Left ventricle myocardium superior (tissue), 1 donor: ENCODE data around the gene ACOXL. TPM values are rescaled to one million over a fixed set of nuclear protein-coding genes. Genes with fewer than 3 reads are reported as not detected.

Experiments used
- ATAC-seq: fragments of 200-7000 bp; cut with Tn5 transposase; one replicate; pipeline ENCODE4 v1.9.1; 2020; ENCODE audit warnings: mild to moderate bottlenecking, moderate library complexity
- DNase-seq: peaks from one replicate; pipeline ENCODE4 v3.0.0-alpha.2; 2020
- intact Hi-C: fragments of 100-400 bp; cut with micrococcal nuclease; formaldehyde crosslinking; loops from one replicate; pipeline ENCODE4 v1.11.0; 2022
- total RNA-seq: library from RNA; stranded (reverse); fragmentation: NEBNext Ultra II Directional; extraction: Animal tissue kit (Norgen Biotek cat#: 25700); gene quantifications from one replicate; pipeline ENCODE4 v1.2.1, GENCODE V29; 2021
- donor health status: DM: no; HTN: yes; CAD: no; lungs with severe emphysema.

ACOXL gene
- total RNA-seq, 1 donor from 2014 or later = 0.10 TPM

DNA sequence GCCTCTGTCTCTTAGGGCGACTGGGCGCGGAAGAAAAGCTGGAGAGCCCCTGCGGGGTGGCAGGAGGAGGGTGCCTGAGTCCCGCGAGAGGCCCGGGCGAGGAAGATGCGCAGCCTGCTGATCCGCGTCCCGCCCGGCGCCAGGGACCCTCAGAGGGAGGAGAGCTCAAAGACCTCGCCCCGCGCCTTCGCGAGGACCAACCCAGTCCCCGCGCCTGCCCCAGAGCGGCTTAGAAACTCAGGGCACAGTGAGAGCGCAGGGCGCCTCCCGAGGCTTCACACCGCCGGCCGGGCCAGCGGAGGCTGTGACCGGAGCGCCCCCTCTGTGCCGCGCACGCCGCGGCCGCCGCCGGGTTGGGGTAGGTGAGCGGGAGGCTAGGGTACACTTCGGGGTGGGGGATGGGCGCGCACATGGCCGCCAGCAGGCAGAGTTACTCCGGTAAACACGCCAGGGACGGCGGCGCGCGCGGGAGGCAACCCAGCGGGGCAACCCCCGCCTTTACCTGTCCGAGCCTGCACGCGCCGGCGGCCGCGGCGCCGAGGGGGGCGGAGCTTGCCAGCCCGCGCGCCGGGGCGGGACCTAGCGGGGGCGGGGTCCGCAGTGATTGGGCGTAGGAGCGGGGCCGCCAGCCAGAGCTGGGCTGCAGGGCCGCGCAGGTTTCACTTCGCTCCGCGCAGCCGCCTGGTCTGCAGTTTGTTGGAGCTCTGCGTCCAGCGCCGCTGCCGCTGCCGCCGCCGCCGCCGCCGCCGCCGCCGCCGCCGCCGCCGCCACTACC is 388.1 kb downstream of the ACOXL start, which contains the start of gene BCL2L11:
BCL2L11 (plus strand) TSS at position 662 of the 775 bp plus-strand sequence. CDS start 2,832 bp downstream, outside the sequence.
- ATAC-seq (peak; percentile 79), DNase-seq (peak; percentile 97)
- intact Hi-C loops = no loop called here

DNA sequence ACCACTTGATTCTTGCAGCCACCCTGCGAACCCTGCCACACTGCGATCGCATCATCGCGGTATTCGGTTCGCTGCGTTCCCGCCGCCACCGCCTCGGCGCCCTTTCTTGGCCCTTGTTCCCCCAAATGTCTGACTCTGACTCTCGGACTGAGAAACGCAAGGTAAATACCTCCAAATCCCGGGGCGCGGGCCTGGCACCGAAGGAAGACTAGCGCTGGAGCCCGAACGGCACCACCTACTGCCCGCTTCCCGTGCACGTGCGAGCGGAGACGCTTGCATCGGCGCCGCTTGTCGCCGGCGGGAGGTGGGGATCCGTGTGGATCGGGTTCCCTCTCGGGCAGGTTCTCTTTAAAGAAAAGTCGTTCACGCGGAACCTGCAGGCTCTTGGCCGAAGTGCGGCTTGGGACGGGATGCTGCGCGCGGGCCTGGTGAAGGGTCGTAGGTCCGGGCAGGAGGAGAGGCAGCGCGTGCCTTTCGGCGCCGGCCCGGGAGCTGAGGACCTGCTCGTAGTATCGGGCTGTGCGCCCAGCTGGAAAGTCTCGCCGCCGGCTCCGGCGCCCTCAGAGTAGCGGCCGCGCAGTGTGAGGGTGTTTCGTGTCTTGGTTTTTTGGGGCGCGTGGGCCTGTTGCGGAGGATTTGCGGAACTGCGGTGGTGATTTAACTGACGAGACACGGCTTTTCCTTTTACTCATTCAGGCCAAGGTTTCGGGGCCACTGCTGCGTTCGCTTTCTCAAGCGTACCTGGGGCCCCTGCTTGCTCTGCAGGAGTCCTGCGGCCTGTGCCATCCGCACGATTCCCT is 388.9 kb downstream of the ACOXL start:
- intact Hi-C loops = no loop called here

DNA sequence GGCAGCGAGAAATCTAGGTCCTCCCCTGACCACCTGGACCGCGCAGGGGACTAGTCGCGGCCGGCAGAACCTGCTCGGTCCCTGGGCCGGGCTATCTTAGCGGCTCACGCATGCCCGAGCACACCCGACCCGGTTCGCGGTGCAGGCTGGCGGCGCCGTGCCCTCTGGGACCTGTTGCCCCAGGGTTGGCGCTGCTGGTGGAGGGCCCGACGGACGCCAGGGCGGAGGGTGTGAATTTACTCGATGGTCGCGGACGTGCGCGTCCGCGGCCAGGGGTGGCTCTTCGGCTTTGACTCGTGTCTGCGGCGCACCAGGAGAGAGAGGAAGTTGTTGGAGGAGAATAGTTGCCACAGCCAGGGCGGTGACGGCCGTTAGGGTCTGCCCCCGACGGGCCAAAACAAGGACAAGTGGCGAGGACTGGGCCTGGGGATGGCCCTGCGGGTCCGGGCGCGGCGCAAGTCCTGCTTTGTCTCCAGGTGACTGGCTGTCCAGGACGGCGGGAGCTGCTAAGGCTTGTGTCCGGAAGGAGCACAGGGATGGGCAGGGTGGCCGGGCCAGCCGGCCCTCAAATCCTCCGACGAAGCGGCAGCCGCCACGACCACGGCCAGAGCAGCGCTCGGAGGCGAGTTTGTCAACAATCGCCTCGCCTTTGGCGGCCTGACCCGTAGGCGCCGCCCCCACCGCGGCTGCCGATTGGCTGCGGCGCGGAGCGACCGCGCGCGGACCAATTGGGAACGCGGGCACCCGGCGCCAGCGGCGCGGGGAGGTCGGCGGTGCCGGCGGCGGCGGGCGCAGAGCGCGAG is 389.7 kb downstream of the ACOXL start:
- peak; percentile 81 for ATAC-seq
- DNase-seq = peak; percentile 96
- intact Hi-C loops = no loop called here

More for the DNA sequence above, 388.9 kb downstream of the ACOXL start:
- peak; percentile 71 for DNase-seq
- ATAC-seq = peak; percentile 24

DNA sequence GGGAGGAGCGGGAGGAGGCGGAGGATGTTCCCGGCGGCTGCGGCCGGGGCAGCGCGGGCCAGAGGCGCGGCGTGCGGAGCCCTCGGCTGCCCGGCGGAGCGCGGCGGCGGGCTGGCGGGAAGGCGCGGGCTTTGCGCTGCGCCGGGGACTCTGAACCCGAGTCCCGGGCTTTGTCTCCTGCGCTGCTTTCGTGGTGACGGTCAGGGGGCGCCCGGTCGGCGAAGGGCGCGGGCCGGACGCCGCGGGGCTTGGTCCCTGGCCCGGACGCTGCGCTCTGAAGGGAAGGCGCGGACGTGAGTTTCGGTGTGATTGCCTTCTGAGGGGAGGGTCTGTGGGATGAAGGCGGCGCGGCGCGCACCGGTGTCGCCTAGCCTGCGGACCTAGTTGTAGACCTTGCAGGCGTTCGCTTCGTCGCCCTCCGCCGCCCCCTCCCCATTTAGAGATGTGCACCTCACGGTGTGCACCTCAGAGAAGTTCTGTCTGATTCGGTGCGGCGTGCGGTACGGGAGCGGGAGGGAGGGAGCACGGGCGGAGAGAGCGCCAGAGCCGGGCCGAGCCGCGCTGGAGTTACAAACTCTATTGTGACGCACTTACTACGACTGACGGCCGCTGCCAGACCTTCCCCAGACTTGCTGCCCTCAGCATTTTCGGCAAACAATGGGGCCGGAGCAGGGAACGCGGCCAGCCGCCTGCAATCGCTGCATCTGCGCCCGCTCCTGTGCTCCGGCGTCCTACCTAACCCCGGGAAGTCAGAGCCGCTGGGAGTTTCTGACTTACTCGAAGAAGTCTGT is 390.5 kb downstream of the ACOXL start:
- peak; percentile 90 for DNase-seq
- peak; percentile 51 for ATAC-seq
- intact Hi-C loops = no loop called here

DNA sequence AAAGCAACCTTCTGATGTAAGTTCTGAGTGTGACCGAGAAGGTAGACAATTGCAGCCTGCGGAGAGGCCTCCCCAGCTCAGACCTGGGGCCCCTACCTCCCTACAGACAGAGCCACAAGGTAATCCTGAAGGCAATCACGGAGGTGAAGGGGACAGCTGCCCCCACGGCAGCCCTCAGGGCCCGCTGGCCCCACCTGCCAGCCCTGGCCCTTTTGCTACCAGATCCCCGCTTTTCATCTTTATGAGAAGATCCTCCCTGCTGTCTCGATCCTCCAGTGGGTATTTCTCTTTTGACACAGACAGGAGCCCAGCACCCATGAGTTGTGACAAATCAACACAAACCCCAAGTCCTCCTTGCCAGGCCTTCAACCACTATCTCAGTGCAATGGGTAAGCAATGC is 391.4 kb downstream of the ACOXL start:
- no peak for DNase-seq
- intact Hi-C loops = no loop called here
- no peak for ATAC-seq

DNA sequence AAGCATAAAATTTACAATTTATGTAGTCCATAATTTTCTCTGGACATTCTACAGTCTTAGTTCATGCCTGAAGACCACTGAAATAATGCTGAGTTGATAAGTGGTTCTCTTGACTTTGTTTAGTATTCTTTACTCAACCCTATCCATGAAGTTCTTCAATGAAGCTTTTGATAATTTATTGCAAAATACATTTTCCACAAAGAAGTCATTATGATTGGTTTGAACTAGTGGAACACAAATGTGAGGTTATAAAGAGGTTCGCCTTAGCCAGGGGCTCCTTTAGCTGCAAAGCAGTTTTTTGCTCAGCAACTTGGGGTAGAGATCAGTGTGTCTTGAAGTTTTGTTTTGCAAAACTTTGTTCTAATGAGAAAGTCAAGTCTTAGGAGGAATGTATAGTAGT is 394.2 kb downstream of the ACOXL start:
- no peak for DNase-seq
- intact Hi-C loops = no loop called here
- ATAC-seq = no peak

DNA sequence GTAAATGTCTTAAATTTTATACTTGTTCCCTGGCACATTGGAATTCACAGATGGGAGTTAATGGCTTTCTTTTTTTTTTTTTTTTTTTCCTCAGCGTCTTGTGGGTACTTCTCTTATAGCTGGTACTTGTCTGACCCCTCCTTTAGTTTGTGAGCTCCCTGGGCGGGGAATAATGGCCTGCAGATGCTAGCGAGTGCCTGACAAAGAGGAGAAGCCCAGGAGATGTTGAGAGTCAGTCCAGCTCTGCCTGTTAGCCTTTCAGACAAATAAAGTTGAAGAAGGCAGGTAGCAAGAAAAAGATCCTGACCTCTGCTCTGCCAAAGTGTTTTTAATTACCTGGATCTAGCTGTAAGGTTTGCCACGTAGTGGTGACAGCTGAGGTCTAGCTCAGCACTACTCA is 395.0 kb downstream of the ACOXL start:
- DNase-seq (no peak), ATAC-seq (no peak)
- intact Hi-C loops = no loop called here

DNA sequence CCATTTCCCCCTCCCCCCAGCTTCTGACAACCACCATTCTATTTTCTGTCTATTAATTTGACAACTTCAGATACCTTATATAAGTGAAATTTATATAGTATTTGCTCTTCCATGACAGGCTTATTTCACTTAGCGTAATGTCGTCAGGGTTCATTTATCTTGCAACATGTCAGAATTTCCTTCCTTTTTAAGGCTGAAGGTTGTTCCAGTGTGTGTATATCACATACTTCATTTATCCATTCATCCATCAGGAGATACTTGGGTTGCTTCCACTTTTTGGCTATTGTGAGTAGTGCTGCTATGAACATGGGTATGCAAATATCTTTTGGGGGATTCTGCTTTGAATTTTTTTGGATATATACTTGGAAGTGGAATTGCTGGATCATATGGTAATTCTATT is 395.7 kb downstream of the ACOXL start:
- DNase-seq (no peak), ATAC-seq (no peak)
- intact Hi-C loops = no loop called here

DNA sequence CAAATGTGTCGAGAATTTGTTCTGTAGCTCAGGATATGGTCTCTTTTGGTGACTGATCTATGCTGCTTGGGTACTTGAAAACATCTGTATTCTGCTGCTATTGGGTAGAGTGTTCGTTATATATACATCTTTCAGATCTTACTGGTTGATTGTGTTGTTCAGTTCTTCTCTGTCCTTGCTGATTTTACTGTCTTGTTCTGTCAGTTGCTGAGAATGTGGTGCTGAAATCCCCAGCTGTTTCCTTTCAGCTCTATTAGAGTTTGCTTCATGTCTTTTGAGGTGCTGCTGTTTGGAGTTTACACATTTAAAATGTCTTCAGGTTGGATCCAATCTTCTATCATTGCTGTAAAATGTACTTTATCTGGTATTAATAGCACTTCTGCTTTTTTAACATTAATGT is 401.2 kb downstream of the ACOXL start:
- DNase-seq = no peak
- ATAC-seq = no peak
- intact Hi-C loops = no loop called here

DNA sequence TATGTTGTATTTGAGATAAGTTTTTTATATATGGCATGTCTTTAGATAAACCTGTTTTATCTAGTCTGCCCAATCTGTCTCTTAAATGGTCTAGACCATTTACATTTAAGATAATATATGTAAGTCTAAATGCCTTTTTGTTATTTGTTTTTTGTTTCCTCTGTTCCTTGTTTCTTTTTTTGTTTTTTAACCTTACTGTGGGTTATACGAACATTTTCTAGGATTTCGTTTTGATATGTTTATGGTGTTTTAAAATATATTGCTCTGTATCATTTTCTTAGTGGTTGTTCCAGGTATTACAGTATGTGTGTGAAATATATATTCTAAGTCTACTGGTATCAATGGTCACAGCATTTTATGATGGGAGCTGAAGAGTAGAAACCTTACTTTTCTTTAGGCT is 401.7 kb downstream of the ACOXL start:
- intact Hi-C loops = no loop called here
- ATAC-seq = no peak
- DNase-seq = no peak

DNA sequence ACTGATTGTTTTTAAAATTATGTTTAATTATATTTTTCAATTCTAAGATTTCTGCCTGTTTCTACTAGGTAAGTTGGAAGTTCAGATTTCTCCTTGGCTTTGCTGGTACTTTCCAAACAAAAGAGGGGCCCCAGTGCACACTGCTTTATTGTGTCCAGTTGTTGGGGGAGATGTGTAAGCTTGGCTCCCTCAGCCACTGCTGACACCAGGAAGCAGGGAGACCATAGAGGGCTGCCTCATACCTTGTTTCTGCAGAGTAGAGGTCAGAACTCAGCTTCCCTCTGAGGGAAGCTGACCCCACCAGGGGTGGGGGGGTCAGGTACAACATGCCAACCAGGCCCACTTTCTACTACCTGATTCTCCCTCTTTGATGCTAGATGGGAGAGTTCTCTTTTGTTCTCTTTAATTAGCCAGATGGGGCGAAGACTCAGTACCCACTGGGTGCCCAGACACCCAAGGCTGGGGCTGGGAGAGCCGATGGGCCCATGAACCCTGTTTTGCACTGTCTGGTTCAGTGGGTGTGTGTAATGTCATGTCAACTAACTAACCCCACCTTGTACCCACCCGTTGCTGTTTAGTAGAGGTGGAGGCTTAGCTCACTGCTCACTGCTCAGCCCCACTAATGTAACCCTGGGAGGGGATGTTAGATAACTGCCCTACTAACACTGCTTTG is 403.0 kb downstream of the ACOXL start:
- DNase-seq (no peak), ATAC-seq (no peak)
- intact Hi-C loops = no loop called here

DNA sequence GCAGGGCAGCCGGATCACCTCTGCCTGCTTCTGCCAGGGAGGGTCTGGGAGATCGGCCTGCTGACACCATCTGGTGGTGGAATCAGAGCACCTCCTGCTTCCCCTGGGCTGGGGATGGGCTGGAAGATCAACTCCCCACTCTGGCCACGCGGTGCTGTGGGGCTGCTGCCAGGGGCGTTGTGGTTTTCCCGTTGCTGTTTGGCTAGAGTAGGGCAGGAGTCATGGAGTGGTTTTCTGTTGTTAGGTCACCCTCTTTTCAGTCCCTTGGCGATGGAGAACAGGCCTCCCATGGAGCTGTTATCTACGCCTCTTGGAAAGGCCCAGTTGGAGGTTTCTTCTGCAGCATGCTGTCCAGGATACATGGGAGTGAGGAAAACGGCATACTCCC is 403.5 kb downstream of the ACOXL start:
- DNase-seq = peak; percentile 54

DNA sequence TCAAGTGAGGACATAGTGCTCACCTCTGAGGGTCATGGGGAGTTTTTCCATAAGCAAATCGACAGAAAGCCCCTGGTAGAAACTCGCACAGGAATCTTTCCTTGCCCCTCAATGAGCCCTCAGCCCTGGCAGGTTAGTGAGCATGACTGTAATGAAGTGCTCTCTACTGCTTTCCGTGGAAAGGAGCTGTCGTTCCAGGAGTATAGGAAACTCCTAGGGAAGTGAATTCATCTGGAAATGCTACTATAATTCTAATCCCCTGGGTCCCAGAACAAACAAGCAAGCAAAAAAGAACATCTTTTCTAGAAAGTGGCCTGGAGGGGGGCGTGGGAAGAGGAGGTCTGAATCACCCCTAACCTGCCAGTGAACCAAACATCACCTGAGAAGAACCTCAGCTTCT is 406.5 kb downstream of the ACOXL start:
- intact Hi-C loops = no loop called here
- DNase-seq (no peak), ATAC-seq (no peak)

More for the DNA sequence above, 403.5 kb downstream of the ACOXL start:
- intact Hi-C loops = no loop called here
- peak; percentile 88 for ATAC-seq

DNA sequence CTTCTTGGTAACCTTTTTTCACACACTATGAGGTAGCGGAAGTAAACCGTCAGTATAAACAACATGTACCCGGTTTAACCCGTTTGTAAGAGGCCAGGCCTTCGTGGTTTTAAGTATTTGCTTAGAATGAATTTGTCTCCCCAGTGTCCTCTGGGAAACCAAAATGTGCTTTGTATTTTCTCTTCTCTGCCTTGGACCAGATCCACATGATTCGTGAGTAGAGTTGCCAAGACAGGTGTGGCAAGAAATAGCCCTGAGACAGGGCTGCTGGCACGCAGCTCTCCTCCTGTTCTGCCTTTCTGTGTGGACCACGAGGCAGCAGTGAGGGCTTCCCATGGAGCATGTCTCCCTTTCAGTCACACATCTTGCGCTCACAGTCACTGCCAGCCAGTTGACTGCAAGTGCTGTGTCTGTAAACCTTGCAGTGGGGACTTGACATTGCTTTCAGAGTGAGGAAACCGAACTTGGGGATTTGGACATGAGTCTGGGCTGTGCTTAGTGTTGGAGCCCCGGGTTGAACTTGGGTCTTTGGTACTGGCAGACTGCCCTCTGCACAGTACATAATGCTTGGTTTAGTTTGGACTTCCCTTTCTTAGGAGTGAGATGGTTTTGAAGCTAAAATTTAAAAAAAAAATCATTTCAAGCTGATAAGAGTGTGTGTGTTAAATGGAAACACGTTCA is 407.4 kb downstream of the ACOXL start:
- intact Hi-C loops = no loop called here
- ATAC-seq (peak; percentile 51), DNase-seq (no peak)

DNA sequence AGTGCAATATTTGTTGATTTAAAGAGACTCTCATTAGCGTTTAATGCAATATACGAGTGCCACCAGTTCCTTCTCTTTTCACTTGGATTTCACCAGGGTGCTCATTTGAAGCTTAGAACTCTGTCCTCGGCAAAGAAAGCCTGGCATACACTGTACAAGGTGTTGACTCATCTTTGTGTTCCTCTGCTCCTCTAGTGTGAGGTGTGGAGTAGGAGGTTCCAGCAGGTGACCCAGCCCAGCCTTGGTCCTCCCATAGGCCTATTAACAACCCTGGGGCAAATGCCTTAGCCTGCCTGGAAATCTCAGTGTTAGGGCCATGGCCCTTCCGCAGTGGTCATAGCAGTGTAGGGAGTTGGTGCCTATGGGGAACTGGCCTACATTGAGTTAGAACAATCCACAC is 408.4 kb downstream of the ACOXL start:
- intact Hi-C loops = no loop called here
- DNase-seq = no peak
- ATAC-seq = no peak

DNA sequence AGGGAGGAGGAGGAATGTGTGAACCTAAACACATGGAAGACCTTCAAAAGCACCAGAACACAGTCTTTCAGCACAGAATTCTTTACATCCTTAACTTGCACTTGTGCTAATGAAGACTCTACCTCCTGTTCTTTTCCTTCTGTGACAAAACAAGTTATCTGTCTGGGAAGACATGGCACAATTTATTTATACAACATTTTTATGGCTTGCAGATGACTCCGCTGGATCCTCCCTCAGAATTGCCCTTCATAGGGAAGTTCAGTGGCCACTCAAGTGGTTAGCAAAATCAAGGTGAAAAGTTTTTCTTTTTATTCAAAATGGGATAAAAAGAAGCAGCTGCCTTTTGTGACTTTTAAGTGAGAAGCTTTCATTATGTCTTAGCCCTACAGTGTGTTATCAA is 409.7 kb downstream of the ACOXL start:
- intact Hi-C loops = no loop called here
- DNase-seq (no peak), ATAC-seq (no peak)

DNA sequence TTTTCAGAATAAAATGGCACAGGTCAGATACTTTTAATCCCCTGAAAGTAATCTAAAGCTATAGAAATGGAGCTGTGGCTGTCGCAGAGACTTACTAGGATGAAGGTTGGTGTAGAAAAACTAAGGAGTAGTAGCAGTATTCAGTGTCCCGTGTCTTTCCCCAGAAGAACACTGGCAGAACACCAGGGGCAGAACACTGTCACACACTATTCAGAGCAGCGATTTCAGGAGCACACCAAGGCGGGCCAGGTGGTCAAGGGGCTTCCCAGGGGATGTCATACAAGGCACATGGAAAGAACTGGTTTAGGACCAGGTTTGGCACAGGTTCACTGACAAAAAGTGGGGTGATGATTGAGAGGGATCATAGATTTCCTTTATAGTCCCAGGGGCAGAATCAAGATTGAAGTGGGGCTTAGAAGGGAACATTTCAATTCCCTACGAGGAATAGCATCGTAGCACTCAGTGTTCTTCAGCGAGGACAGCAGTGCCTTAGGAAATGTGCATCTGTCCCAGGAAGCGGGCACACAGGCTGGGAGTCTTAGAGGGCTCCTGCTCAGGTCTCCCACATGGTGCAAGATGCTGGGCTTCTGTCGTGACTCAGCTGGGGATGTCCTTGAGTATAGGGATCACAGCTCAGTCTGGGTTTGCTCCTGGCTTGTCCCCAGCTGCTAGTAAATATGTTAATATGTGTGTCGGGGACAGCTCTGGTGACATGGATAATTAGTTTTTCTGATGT is 410.9 kb downstream of the ACOXL start:
- intact Hi-C loops = no loop called here
- no peak for DNase-seq
- no peak for ATAC-seq
